ENCODE data around the gene PDE6G. TPM values are rescaled to one million over a fixed set of nuclear protein-coding genes. Genes with fewer than 3 reads are reported as not detected.
A peak's percentile ranks its signal among the peaks of the same experiment; 100 is the strongest.

Gene PDE6G
- total RNA-seq, 1 experiment from 2014 or later: not detected

- DNase-seq (ENCODE audit: low read depth, low spot score): peak; percentile 77
- in situ Hi-C loops (cut with HindIII; ENCODE audit: low pct_unique_long_range_greater_than_20kb, low sequenced_read_pairs): no loop called here
These were observed 11.4 kb upstream of the PDE6G start for GRCh38 chr17:81667754-81668153.

GRCh38 chr17:81666342-81667191 lies 10.2 kb upstream of the PDE6G start, which contains the start of the genes CCDC137 and OXLD1:
CCDC137 (plus strand) TSS chr17:81666737; CDS start chr17:81666767, 30 bp downstream.
OXLD1 (minus strand) TSS chr17:81666605; CDS start chr17:81666577, 28 bp downstream.
- in situ Hi-C loops (cut with HindIII; ENCODE audit: low pct_unique_long_range_greater_than_20kb, low sequenced_read_pairs): no loop called here
- DNase-seq (ENCODE audit: low read depth, low spot score): peak; percentile 99

GRCh38 chr17:81666092-81666341 lies 9.7 kb upstream of the PDE6G start:
- no peak for DNase-seq (ENCODE audit: low read depth, low spot score)
- in situ Hi-C loops (cut with HindIII; ENCODE audit: low pct_unique_long_range_greater_than_20kb, low sequenced_read_pairs): no loop called here

- in situ Hi-C loops (cut with HindIII; ENCODE audit: low pct_unique_long_range_greater_than_20kb, low sequenced_read_pairs): no loop called here
- peak; percentile 67 for DNase-seq (ENCODE audit: low read depth, low spot score)
These were observed 9.1 kb upstream of the PDE6G start for GRCh38 chr17:81665205-81666091.

- DNase-seq (ENCODE audit: low read depth, low spot score): no peak
- in situ Hi-C loops (cut with HindIII; ENCODE audit: low pct_unique_long_range_greater_than_20kb, low sequenced_read_pairs): no loop called here
These were observed 7.7 kb upstream of the PDE6G start for GRCh38 chr17:81664051-81664470.

GRCh38 chr17:81662002-81662401 lies 5.7 kb upstream of the PDE6G start:
- no peak for DNase-seq (ENCODE audit: low read depth, low spot score)
- in situ Hi-C loops (cut with HindIII; ENCODE audit: low pct_unique_long_range_greater_than_20kb, low sequenced_read_pairs): no loop called here

- no peak for DNase-seq (ENCODE audit: low read depth, low spot score)
- in situ Hi-C loops (cut with HindIII; ENCODE audit: low pct_unique_long_range_greater_than_20kb, low sequenced_read_pairs): no loop called here
These were observed 4.1 kb upstream of the PDE6G start for GRCh38 chr17:81660441-81660840.

GRCh38 chr17:81659038-81659437 lies 2.7 kb upstream of the PDE6G start:
- in situ Hi-C loops (cut with HindIII; ENCODE audit: low pct_unique_long_range_greater_than_20kb, low sequenced_read_pairs): no loop called here
- no peak for DNase-seq (ENCODE audit: low read depth, low spot score)

- in situ Hi-C loops (cut with HindIII; ENCODE audit: low pct_unique_long_range_greater_than_20kb, low sequenced_read_pairs): no loop called here
- DNase-seq (ENCODE audit: low read depth, low spot score): no peak
These were observed 493 bp upstream of the PDE6G start for GRCh38 chr17:81656835-81657234.

GRCh38 chr17:81655378-81656117 lies 794 bp downstream of the PDE6G start:
- in situ Hi-C loops (cut with HindIII; ENCODE audit: low pct_unique_long_range_greater_than_20kb, low sequenced_read_pairs): no loop called here
- DNase-seq (ENCODE audit: low read depth, low spot score): no peak

GRCh38 chr17:81652906-81653771 lies 3.2 kb downstream of the PDE6G start:
- in situ Hi-C loops (cut with HindIII; ENCODE audit: low pct_unique_long_range_greater_than_20kb, low sequenced_read_pairs): no loop called here
- DNase-seq (ENCODE audit: low read depth, low spot score): no peak

- in situ Hi-C loops (cut with HindIII; ENCODE audit: low pct_unique_long_range_greater_than_20kb, low sequenced_read_pairs): no loop called here
- peak; percentile 72 for DNase-seq (ENCODE audit: low read depth, low spot score)
These were observed 4.7 kb downstream of the PDE6G start for GRCh38 chr17:81651692-81652091.

- DNase-seq (ENCODE audit: low read depth, low spot score): peak; percentile 60
- in situ Hi-C loops (cut with HindIII; ENCODE audit: low pct_unique_long_range_greater_than_20kb, low sequenced_read_pairs): no loop called here
These were observed 5.4 kb downstream of the PDE6G start for GRCh38 chr17:81650951-81651350.

- in situ Hi-C loops (cut with HindIII; ENCODE audit: low pct_unique_long_range_greater_than_20kb, low sequenced_read_pairs): no loop called here
These were observed 7.6 kb downstream of the PDE6G start for GRCh38 chr17:81648707-81649085.

GRCh38 chr17:81648013-81648706 lies 8.2 kb downstream of the PDE6G start:
- no peak for DNase-seq (ENCODE audit: low read depth, low spot score)
- in situ Hi-C loops (cut with HindIII; ENCODE audit: low pct_unique_long_range_greater_than_20kb, low sequenced_read_pairs): no loop called here

More at GRCh38 chr17:81648707-81649085, 7.6 kb downstream of the PDE6G start:
- no peak for DNase-seq (ENCODE audit: low read depth, low spot score)

GRCh38 chr17:81647640-81648012 lies 8.7 kb downstream of the PDE6G start:
- no peak for DNase-seq (ENCODE audit: low read depth, low spot score)
- in situ Hi-C loops (cut with HindIII; ENCODE audit: low pct_unique_long_range_greater_than_20kb, low sequenced_read_pairs): no loop called here

All from SK-MEL-5 (cell line).